Measurements from ENCODE around the gene EXD3. TPM values are rescaled to one million over a fixed set of nuclear protein-coding genes. Genes with fewer than 3 reads are reported as not detected.
A peak's percentile ranks its signal among the peaks of the same experiment; 100 is the strongest.

The EXD3 gene
- total and polyA plus RNA-seq, 2 of the 13 experiments (the other 11 are each of a cell fraction or from before 2014, with no cell fraction given) = 2.7 to 4.8 TPM

GRCh38 chr9:137354845-137355760 is 67.9 kb downstream of the EXD3 start:
- BruUV-seq (replicated peaks) = no TSS peak
- in situ Hi-C loops (cut with HindIII; ENCODE audit: extremely low pct_ligation_motif_present, low pct_unique_long_range_greater_than_20kb) (no loop called here), intact Hi-C loops (cut with micrococcal nuclease; ENCODE audit: unreplicated experiment) (no loop called here)
- H3K79me2 ChIP-seq (ENCODE audit: insufficient read depth, low read length) = no peaks in the 10 kb centered on the region
- no peak overlapping the region for H3K27ac ChIP-seq (ENCODE audit: extremely low read length, insufficient read depth, low read length)
- ATAC-seq = no peak
- H3K4me2 ChIP-seq (ENCODE audit: low read depth, low read length) = no peak overlapping the region
- 61% methylated on average over 22 of the region's 30 CpGs for WGBS (ENCODE audit: low lambda C conversion rate)
- TF ChIP-seq SALL2 (CRISPR knock-in tag; IDR thresholded peaks at IDR 0.05) = no peak
- TF ChIP-seq PCBP1 (IDR thresholded peaks at IDR 0.05; ENCODE audit: borderline replicate concordance, low read depth, low read length) = peak; percentile 75; the same call in 1 of the 2 replicates
- no peak for TF ChIP-seq JUND (CRISPR knock-in tag; IDR thresholded peaks at IDR 0.05)
- no peak for TF ChIP-seq ZFP36L1 (CRISPR knock-in tag; IDR thresholded peaks at IDR 0.05)
- no peak for TF ChIP-seq ZNF747 (CRISPR knock-in tag; IDR thresholded peaks at IDR 0.05; ENCODE audit: borderline replicate concordance)
- no peak for TF ChIP-seq ASH2L (IDR thresholded peaks at IDR 0.05; ENCODE audit: insufficient read length, low read depth, low read length)
- TF ChIP-seq HNRNPK (IDR thresholded peaks at IDR 0.05; ENCODE audit: low read depth, low read length, poor library complexity, severe bottlenecking) = peak; percentile 83
- peak; percentile 37 for TF ChIP-seq PCBP2 (optimal IDR thresholded peaks at IDR 0.05; ENCODE audit: low read depth, low read length, poor library complexity, severe bottlenecking)
- TF ChIP-seq BCL3 (CRISPR knock-in tag; IDR thresholded peaks at IDR 0.05) = no peak
- peaks cover 12% of the 10 kb centered on the region for H3K4me1 ChIP-seq (ENCODE audit: insufficient read depth, low read length)
- no peak overlapping the region for H3K4me3 ChIP-seq (replicated peaks in 1 of 3; ENCODE audit: insufficient read depth in 1 of 3, low read depth in 2 of 3, low read length in 3 of 3)
- H3K9me3 ChIP-seq (ENCODE audit: low read length) = peaks cover 29% of the 10 kb centered on the region
- DNase-seq (ENCODE audit: low spot score) = no peak
- H2AFZ ChIP-seq (ENCODE audit: low read length) = no peak overlapping the region
- no peak for FAIRE-seq
- CTCF ChIA-PET (ENCODE audit: low intra/inter-chr PET ratio, low total read pairs) = no interaction called here
- H3K36me3 ChIP-seq (replicated peaks in 1 of 2; ENCODE audit: control insufficient read depth in 1 of 2, insufficient read depth in 2 of 2, low read length in 2 of 2) = no peaks in the 10 kb centered on the region
- H4K20me1 ChIP-seq (ENCODE audit: insufficient read depth, low read length) = no peaks in the 10 kb centered on the region
- H3K27me3 ChIP-seq (ENCODE audit: control insufficient read depth in 1 of 2, insufficient read depth in 2 of 2, low read length in 2 of 2) = no peaks in the 10 kb centered on the region; a peak in 1 of 5 replicates
- POLR2A ChIA-PET = no interaction called here
- H3K9ac ChIP-seq (ENCODE audit: insufficient read depth, low read depth, low read length) = no peak overlapping the region
